HL-60/S4 (cell line): ENCODE results near the gene BHMT.

Experiments
- in situ Hi-C: fragments of 300-500 bp; cut with MboI; formaldehyde crosslinking; loops from 2 replicates; pipeline ENCODE4 v1.14.3; 2022; ENCODE audit warnings: low sequenced_read_pairs

BHMT gene

GRCh38 chr5:79111387-79111959 is at the start of gene BHMT:
BHMT (plus strand) TSS chr5:79111809; CDS start chr5:79111886, 77 bp downstream.
- in situ Hi-C loops: no loop called here

- in situ Hi-C loops: no loop called here
Observed at GRCh38 chr5:79062436-79062835, 49.2 kb upstream of the BHMT start.

GRCh38 chr5:79069488-79070349 is 41.9 kb upstream of the BHMT start, which contains the start of the genes BHMT2 and DMGDH:
BHMT2 (plus strand) TSS chr5:79069767; CDS start chr5:79069783, 16 bp downstream.
DMGDH (minus strand) TSS chr5:79069674; CDS start chr5:79069620, 54 bp downstream.
- in situ Hi-C loops: no loop called here

GRCh38 chr5:79070350-79070667 is 41.3 kb upstream of the BHMT start:
- in situ Hi-C loops: no loop called here

- in situ Hi-C loops: no loop called here
Observed at GRCh38 chr5:79074641-79075040, 37.0 kb upstream of the BHMT start.

GRCh38 chr5:79075646-79076426 is 35.8 kb upstream of the BHMT start:
- in situ Hi-C loops: no loop called here

- in situ Hi-C loops: no loop called here
Observed at GRCh38 chr5:79076819-79077218, 34.8 kb upstream of the BHMT start.

GRCh38 chr5:79077680-79078365 is 33.8 kb upstream of the BHMT start:
- in situ Hi-C loops: no loop called here

- in situ Hi-C loops: no loop called here
Observed at GRCh38 chr5:79080804-79081203, 30.8 kb upstream of the BHMT start.

GRCh38 chr5:79081779-79082178 is 29.8 kb upstream of the BHMT start:
- in situ Hi-C loops: no loop called here

GRCh38 chr5:79086116-79086515 is 25.5 kb upstream of the BHMT start:
- in situ Hi-C loops: no loop called here

GRCh38 chr5:79088507-79088906 is 23.1 kb upstream of the BHMT start:
- in situ Hi-C loops: no loop called here

GRCh38 chr5:79091064-79091463 is 20.5 kb upstream of the BHMT start:
- in situ Hi-C loops: no loop called here

- in situ Hi-C loops: no loop called here
Observed at GRCh38 chr5:79093762-79094161, 17.8 kb upstream of the BHMT start.

- in situ Hi-C loops: no loop called here
Observed at GRCh38 chr5:79105868-79106267, 5.7 kb upstream of the BHMT start.

- in situ Hi-C loops: no loop called here
Observed at GRCh38 chr5:79107020-79107796, 4.4 kb upstream of the BHMT start.

- in situ Hi-C loops: no loop called here
Observed at GRCh38 chr5:79108086-79108485, 3.5 kb upstream of the BHMT start.

- in situ Hi-C loops: no loop called here
Observed at GRCh38 chr5:79108792-79109191, 2.8 kb upstream of the BHMT start.

- in situ Hi-C loops: no loop called here
Observed at GRCh38 chr5:79109527-79110492, 1.8 kb upstream of the BHMT start.
